ENCODE measurements around the gene BCL2A1.
"Not testable (repeated sequence)": the region's sequence is repeated elsewhere in the genome, so short reads cannot be mapped to it uniquely, and the experiment has no call there.

- not testable (repeated sequence) for TF ChIP-seq CTCF (conservative IDR thresholded peaks at IDR 0.05; ENCODE audit: low read depth, low read length); EZH2 (IDR thresholded peaks at IDR 0.05; ENCODE audit: low read length, unreplicated experiment)
Measured at GRCh38 chr15:80011041-80011523, 40.1 kb upstream of the BCL2A1 start.
